Stomach (tissue), 9 donors: Measurements from ENCODE around the gene TMEM255B. TPM values are rescaled to one million over a fixed set of nuclear protein-coding genes. Genes with fewer than 3 reads are reported as not detected.
"Not testable (repeated sequence)": the region's sequence is repeated elsewhere in the genome, so short reads cannot be mapped to it uniquely, and the experiment has no call there.

ENCODE experiments used
- DNase-seq, 2 donors: peaks; one replicate each; pipeline versions ENCODE4 v3.0.0 to v3.0.0-alpha.2; 2013 to 2019
- H3K27ac ChIP-seq, 5 donors: fragments of 200-600 bp in 4 of 5; sonication (generic) in 4 of 5; one replicate each; pipeline ENCODE4 v1.5.1; 2013 to 2019; ENCODE audit warnings: mild to moderate bottlenecking in 1 of 5, moderate library complexity in 1 of 5
- H3K27me3 ChIP-seq, 3 donors: fragments of 200-600 bp; sonication (generic); one replicate each; pipeline ENCODE4 v1.5.1; 2017 to 2019; ENCODE audit warnings: mixed run types in 1 of 3
- H3K36me3 ChIP-seq, 4 donors: fragments of 200-600 bp; sonication (generic); 1 replicate in 3 of 4; 2 replicates in 1 of 4; pipeline ENCODE4 v1.5.1; 2016 to 2019
- H3K4me1 ChIP-seq, 4 donors: fragments of 200-600 bp; sonication (generic); one replicate each; pipeline ENCODE4 v1.5.1; 2016 to 2019
- H3K4me3 ChIP-seq, 4 donors: fragments of 200-600 bp; sonication (generic) in 3 of 4; one replicate each; pipeline ENCODE4 v1.5.1; 2016 to 2019; ENCODE audit warnings: mild to moderate bottlenecking in 1 of 4
- H3K9me3 ChIP-seq, 4 donors: fragments of 200-600 bp; sonication (generic); one replicate each; pipeline ENCODE4 v1.5.1; 2016 to 2019
- CTCF ChIP-seq, 7 experiments: fragments of 450-650 bp in 4 of 7; fragments of 200-600 bp in 3 of 7; sonication (generic) in 3 of 7; IDR thresholded peaks; one replicate each; pipeline ENCODE4 v1.5.1; 2016 to 2019; ENCODE audit warnings: antibody characterized with exemption in 7 of 7, control low read depth in 2 of 7, mild to moderate bottlenecking in 1 of 7
- EP300 ChIP-seq: sonication (generic); formaldehyde crosslinking; IDR thresholded peaks from one replicate; pipeline ENCODE4 v1.6.1; 2017; ENCODE audit warnings: antibody characterized with exemption
- POLR2A ChIP-seq, 4 donors: fragments of 450-650 bp; IDR thresholded peaks; one replicate each; pipeline ENCODE4 v1.6.1; 2016; ENCODE audit warnings: antibody characterized with exemption in 4 of 4, control low read depth in 2 of 4, mild to moderate bottlenecking in 1 of 4, moderate library complexity in 1 of 4
- POLR2AphosphoS5 ChIP-seq, 3 donors: sonication (generic); formaldehyde crosslinking; IDR thresholded peaks; one replicate each; pipeline ENCODE4 v1.6.1; 2016; ENCODE audit warnings: antibody characterized with exemption in 3 of 3
- WGBS, 5 donors: extraction: QIAGEN DNeasy Blood & Tissue Kit in 3 of 5; methylation state at CpG; one replicate each; pipeline versions ENCODE4 v1.1.5 to v1.1.7; 2013 to 2018; 5-methylcytosine and 5-hydroxymethylcytosine counted together
- intact Hi-C: fragments of 100-400 bp; cut with DNase I; formaldehyde crosslinking; loops from one replicate; pipeline ENCODE4 v1.15.1; 2023; ENCODE audit warnings: low total_unique reads
- polyA plus RNA-seq, 3 donors: library from polyadenylated mRNA; stranded (reverse); fragments of 200-250 nt; gene quantifications; one replicate each; pipeline ENCODE4 v1.2.3, GENCODE V29; 2013
- total RNA-seq, 5 donors: library from RNA; depleted of rRNA; stranded (reverse); fragments of >200 nt; gene quantifications; one replicate each; pipeline versions ENCODE4 v1.1.0 to v1.2.3, GENCODE V29; 2014 to 2016
- donor health status: healthy with polysubstance abuse.
- donor health status: Bipolar disorder and iron deficiency.
- donor health status: healthy.

TMEM255B gene
- total and polyA plus RNA-seq, 8 donors, result 1.3 to 7.9 (median 4.6) TPM; not detected in 1

GRCh38 chr13:113724016-113724758 is 34.8 kb upstream of the TMEM255B start:
- Histone ChIP-seq H3K36me3 (no peaks in the 10 kb centered on the region), H3K4me3 (peak overlapping the region; percentile 41 to 48 (median 48)), H3K27me3 (no peaks in the 10 kb centered on the region), H3K9me3 (no peaks in the 10 kb centered on the region), H3K4me1 (peaks cover 8 to 19% (median 17%) of the 10 kb centered on the region in 4 donors), H3K27ac (peak overlapping the region; percentile 66 to 81 (median 75))
- WGBS, 5 donors, result 75 to 81% (median 79%) methylated on average over 23 to 30 of the region's 30 CpGs
- DNase-seq, result no peak
- TF ChIP-seq CTCF (IDR thresholded peaks at IDR 0.05) (no peak), POLR2AphosphoS5 (IDR thresholded peaks at IDR 0.05) (no peak), POLR2A (IDR thresholded peaks at IDR 0.05) (no peak), EP300 (no peak)
- intact Hi-C loops, result no loop called here

GRCh38 chr13:113724780-113725315 is 34.2 kb upstream of the TMEM255B start:
- WGBS, 5 donors, result 3 to 12% (median 6%) methylated on average over 9 to 36 of the region's 36 CpGs
- Histone ChIP-seq H3K4me1 (peaks cover 8 to 23% (median 17%) of the 10 kb centered on the region in 4 donors), H3K27me3 (peaks cover 0 to 5% (median 0%) of the 10 kb centered on the region in 3 donors), H3K4me3 (peak overlapping the region; percentile 41 to 48 (median 48)), H3K27ac (peak overlapping the region; percentile 66 to 81 (median 75)), H3K9me3 (no peaks in the 10 kb centered on the region), H3K36me3 (no peaks in the 10 kb centered on the region)
- peak; percentile 72 to 91 for DNase-seq
- TF ChIP-seq CTCF (IDR thresholded peaks at IDR 0.05) (peak in 5 of 7 experiments; percentile 65 to 85 (median 72)), POLR2A (IDR thresholded peaks at IDR 0.05) (no peak), EP300 (no peak), POLR2AphosphoS5 (IDR thresholded peaks at IDR 0.05) (peak in 1 of 3 donors; percentile 9)
- intact Hi-C loops, result no loop called here

- H3K4me1 ChIP-seq, result peaks cover 8 to 23% (median 17%) of the 10 kb centered on the region in 4 donors
- H3K27me3 ChIP-seq, result peaks cover 0 to 10% (median 0%) of the 10 kb centered on the region in 3 donors
- H3K36me3 ChIP-seq, H3K9me3 ChIP-seq, intact Hi-C loops: not testable (repeated sequence)
- peak overlapping the region; percentile 41 to 48 (median 48) for H3K4me3 ChIP-seq
- WGBS, 5 donors, result 0 to 12% (median 4%) methylated on average over 3 to 35 of the region's 75 CpGs
- H3K27ac ChIP-seq, result peak overlapping the region in 4 of 5 donors; percentile 66 to 80 (median 74)
- peak in 1 of 2 donors; percentile 44 for DNase-seq
These were observed 33.5 kb upstream of the TMEM255B start for GRCh38 chr13:113725329-113726105.

- DNase-seq, result peak in 1 of 2 donors; percentile 77
- intact Hi-C loops, H3K36me3 ChIP-seq, H3K9me3 ChIP-seq: not testable (repeated sequence)
- 19 to 52% (median 38%) methylated on average over 14 to 34 of the region's 54 CpGs for WGBS, 5 donors
- Histone ChIP-seq H3K4me3 (peak overlapping the region in 3 of 4 donors; percentile 15 to 30 (median 21)), H3K27ac (peak overlapping the region; percentile 4 to 71 (median 61)), H3K27me3 (peaks cover 0 to 11% (median 0%) of the 10 kb centered on the region in 3 donors), H3K4me1 (peaks cover 8 to 23% (median 17%) of the 10 kb centered on the region in 4 donors)
These were observed 32.8 kb upstream of the TMEM255B start for GRCh38 chr13:113726106-113726821.
